ENCODE results near the gene MALAT1. TPM values are rescaled to one million over a fixed set of nuclear protein-coding genes. Genes with fewer than 3 reads are reported as not detected.
"Not testable (repeated sequence)": the region's sequence is repeated elsewhere in the genome, so short reads cannot be mapped to it uniquely, and the experiment has no call there.

The MALAT1 gene
- total RNA-seq, 1 experiment from 2014 or later: 6,000 TPM

- no peak; a peak in 1 of 6 replicates for TF ChIP-seq CTCF (IDR thresholded peaks at IDR 0.05 in 2 of 3, conservative IDR thresholded peaks at IDR 0.05 in 1 of 3; ENCODE audit: borderline replicate concordance in 1 of 3, insufficient read depth in 1 of 3, low read depth in 2 of 3, low read length in 2 of 3)
- TF ChIP-seq ELF1 (IDR thresholded peaks at IDR 0.05; ENCODE audit: borderline replicate concordance, low read depth): no peak
- no peak for TF ChIP-seq EZH2phosphoT487 (IDR thresholded peaks at IDR 0.05; ENCODE audit: borderline replicate concordance)
These were observed at the start of gene MALAT1 (continued) for GRCh38 chr11:65498977-65499712.

GRCh38 chr11:65451301-65451700 is 47.5 kb upstream of the MALAT1 start:
- H3K4me2 ChIP-seq (ENCODE audit: low read length); DNase-seq (ENCODE audit: low read depth, low spot score); H3K9ac ChIP-seq (ENCODE audit: low read length); H2AFZ ChIP-seq (ENCODE audit: low read depth, low read length, poor library complexity, severe bottlenecking); H3K27ac ChIP-seq (ENCODE audit: low read depth, low read length); H4K20me1 ChIP-seq (ENCODE audit: insufficient read depth); H3K9me3 ChIP-seq (ENCODE audit: control insufficient read depth in 1 of 2, insufficient read depth in 1 of 2, low read depth in 1 of 2, low read length in 2 of 2); CTCF ChIA-PET; H3K79me2 ChIP-seq (ENCODE audit: insufficient read depth, low read length); POLR2A ChIA-PET; H3K4me3 ChIP-seq (replicated peaks in 1 of 2; ENCODE audit: low read depth in 1 of 2, low read length in 2 of 2); ATAC-seq; H3K36me3 ChIP-seq (ENCODE audit: control insufficient read depth in 1 of 2, insufficient read depth in 2 of 2, low read length in 2 of 2); RAD21 ChIA-PET (ENCODE audit: low non-redundant PET in 1 of 2, low total read pairs in 2 of 2, uncharacterized antibody in 2 of 2, unreplicated experiment in 2 of 2); intact Hi-C loops (cut with micrococcal nuclease); H3K9me2 ChIP-seq (ENCODE audit: insufficient read depth); H3K27me3 ChIP-seq (ENCODE audit: insufficient read depth, low read length); BruUV-seq (replicated peaks): not testable (repeated sequence)
- H3K4me1 ChIP-seq (ENCODE audit: control insufficient read depth in 1 of 2, insufficient read depth in 2 of 2, low read length in 2 of 2): peaks cover 29 to 46% of the 10 kb centered on the region in 2 experiments

- H3K79me2 ChIP-seq (ENCODE audit: insufficient read depth, low read length): peaks cover 14% of the 10 kb centered on the region
- H3K9me3 ChIP-seq (ENCODE audit: control insufficient read depth in 1 of 2, insufficient read depth in 1 of 2, low read depth in 1 of 2, low read length in 2 of 2); H2AFZ ChIP-seq (ENCODE audit: low read depth, low read length, poor library complexity, severe bottlenecking); H4K20me1 ChIP-seq (ENCODE audit: insufficient read depth); DNase-seq (ENCODE audit: low read depth, low spot score); CTCF ChIA-PET; H3K4me3 ChIP-seq (replicated peaks in 1 of 2; ENCODE audit: low read depth in 1 of 2, low read length in 2 of 2); RAD21 ChIA-PET (ENCODE audit: low non-redundant PET in 1 of 2, low total read pairs in 2 of 2, uncharacterized antibody in 2 of 2, unreplicated experiment in 2 of 2); H3K9ac ChIP-seq (ENCODE audit: low read length); H3K36me3 ChIP-seq (ENCODE audit: control insufficient read depth in 1 of 2, insufficient read depth in 2 of 2, low read length in 2 of 2); intact Hi-C loops (cut with micrococcal nuclease); H3K9me2 ChIP-seq (ENCODE audit: insufficient read depth); H3K27me3 ChIP-seq (ENCODE audit: insufficient read depth, low read length); H3K27ac ChIP-seq (ENCODE audit: low read depth, low read length); ATAC-seq; BruUV-seq (replicated peaks); H3K4me2 ChIP-seq (ENCODE audit: low read length): not testable (repeated sequence)
- POLR2A ChIA-PET: interaction anchor here (4.3 kb wide), 1 partner anchor 46 kb away, joined by 33 read pairs; the partner anchor contains the start of gene MALAT1
- H3K4me1 ChIP-seq (ENCODE audit: control insufficient read depth in 1 of 2, insufficient read depth in 2 of 2, low read length in 2 of 2): peaks cover 35 to 56% of the 10 kb centered on the region in 2 experiments
These were observed 46.6 kb upstream of the MALAT1 start for GRCh38 chr11:65452259-65452658.

All from HCT116 (cell line).